GM19328 (cell line): Measurements from ENCODE around the gene RPL13.
"Not testable (repeated sequence)": the region's sequence is repeated elsewhere in the genome, so short reads cannot be mapped to it uniquely, and the experiment has no call there.

Experiments used
- ATAC-seq: cut with Tn5 transposase; IDR thresholded peaks from one replicate; pipeline ENCODE4 v1.9.1; 2021; ENCODE audit warnings: mild to moderate bottlenecking, moderate library complexity; ENCODE audit not compliant: unreplicated experiment

The RPL13 gene

DNA sequence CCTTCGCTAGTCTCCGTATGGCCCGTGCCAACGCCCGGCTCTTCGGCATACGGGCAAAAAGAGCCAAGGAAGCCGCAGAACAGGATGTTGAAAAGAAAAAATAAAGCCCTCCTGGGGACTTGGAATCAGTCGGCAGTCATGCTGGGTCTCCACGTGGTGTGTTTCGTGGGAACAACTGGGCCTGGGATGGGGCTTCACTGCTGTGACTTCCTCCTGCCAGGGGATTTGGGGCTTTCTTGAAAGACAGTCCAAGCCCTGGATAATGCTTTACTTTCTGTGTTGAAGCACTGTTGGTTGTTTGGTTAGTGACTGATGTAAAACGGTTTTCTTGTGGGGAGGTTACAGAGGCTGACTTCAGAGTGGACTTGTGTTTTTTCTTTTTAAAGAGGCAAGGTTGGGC is 2.5 kb downstream of the RPL13 start:
- ATAC-seq: no peak

DNA sequence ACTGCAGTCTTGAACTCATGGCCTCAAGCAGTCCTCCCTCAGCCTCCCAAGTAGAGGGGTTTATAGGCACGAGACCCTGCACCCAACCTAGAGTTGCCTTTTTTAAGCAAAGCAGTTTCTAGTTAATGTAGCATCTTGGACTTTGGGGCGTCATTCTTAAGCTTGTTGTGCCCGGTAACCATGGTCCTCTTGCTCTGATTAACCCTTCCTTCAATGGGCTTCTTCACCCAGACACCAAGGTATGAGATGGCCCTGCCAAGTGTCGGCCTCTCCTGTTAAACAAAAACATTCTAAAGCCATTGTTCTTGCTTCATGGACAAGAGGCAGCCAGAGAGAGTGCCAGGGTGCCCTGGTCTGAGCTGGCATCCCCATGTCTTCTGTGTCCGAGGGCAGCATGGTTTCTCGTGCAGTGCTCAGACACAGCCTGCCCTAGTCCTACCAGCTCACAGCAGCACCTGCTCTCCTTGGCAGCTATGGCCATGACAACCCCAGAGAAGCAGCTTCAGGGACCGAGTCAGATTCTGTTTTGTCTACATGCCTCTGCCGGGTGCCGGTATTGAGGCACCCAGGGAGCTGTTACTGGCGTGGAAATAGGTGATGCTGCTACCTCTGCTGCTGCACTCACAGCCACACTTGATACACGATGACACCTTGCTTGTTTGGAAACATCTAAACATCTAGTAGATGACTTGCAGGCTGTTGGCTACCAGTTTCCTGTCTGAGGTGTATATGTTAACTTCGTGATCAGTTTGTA is 3.3 kb downstream of the RPL13 start:
- ATAC-seq: no peak

DNA sequence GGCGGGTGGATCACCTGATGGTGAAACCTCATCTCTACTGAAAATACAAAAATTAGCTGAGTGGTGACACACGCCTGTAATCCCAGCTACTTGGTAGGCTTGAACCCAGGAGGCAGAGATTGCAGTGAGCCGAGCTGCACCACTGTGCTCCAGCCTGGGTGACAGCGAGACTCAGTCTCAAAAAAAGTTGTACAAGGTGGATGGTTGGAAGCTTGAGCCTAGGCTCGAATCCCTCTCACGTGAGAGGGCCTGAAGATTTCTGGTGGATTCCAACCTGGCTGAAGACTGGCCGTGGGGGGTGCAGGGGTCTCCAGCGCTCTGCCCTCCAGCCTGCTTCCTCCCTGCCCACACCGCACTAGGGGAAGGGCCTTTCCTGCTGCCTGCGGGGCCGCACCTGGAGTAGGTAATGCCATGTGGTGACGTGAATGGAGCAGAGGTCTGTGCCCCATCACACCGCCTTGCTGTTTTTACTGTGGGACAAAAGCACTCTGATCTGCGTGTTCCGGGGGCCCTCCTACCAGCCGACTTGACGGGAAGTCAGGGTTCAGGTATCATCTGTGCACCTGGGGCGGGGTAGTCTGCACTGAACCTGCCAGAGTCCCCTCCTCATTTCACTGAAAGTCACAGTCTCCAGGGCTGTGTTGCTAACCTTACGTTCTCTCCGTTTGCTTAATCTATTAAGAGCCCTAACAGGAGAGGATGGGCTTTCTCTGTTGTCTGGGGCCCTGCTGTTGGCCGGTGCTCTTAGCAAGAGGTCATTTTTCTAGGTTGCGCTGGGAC is 4.2 kb downstream of the RPL13 start:
- ATAC-seq: no peak

DNA sequence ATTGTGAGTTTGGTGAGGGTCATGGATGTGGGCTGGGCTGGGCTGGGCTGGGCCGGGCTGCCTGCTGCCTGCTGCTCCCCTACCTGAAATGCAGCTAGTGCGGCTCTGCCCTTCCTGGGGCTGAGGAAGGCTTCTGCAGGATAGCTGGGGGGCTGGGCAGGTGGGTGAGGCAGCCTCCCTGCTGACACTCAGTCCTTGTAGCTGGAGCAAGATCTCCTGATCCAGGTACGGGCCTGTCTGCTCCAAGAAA is 4.7 kb downstream of the RPL13 start:
- ATAC-seq: no peak

DNA sequence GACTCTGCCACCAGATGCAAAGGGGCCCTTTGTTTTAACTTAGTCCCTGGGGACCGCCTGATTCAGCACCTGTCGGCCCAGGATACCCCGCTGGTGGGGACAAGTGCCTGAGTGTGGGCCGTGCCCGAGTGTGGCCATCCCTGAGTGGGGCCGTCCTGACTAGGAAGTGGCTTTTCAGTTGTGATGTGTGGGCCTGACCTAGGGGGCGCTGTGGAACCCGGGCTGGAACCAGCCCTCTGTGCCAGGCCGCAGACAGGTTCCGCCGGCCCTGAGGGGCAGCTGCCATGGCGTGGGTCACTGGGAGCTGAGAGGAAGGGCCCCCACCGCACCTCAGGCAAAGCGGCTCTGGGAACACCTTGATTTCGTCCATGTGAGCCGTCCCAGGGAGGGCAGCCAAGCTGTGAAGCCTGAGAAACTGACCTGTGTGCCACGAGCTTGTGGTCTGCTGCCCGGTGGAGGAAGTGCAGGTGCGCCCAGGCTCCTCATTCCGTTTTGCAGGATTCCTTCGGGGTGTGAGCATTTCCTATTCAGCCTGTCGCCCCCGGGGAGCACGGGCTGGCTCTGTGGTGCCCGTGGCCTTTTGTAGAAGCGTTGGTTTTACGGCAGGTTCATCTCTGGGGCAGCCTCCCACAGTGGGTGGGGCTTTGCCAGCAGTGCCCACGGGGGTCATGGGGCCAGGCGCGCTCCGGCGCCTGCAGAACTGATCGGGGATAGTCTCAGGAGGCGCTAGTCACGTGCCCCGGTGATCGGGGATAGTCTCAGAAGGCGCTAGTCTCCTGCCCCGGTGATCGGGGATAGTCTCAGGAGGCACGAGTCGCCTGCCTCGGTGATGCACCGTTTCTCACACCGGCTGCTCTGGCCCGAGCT is 5.3 kb downstream of the RPL13 start:
- ATAC-seq: no peak

DNA sequence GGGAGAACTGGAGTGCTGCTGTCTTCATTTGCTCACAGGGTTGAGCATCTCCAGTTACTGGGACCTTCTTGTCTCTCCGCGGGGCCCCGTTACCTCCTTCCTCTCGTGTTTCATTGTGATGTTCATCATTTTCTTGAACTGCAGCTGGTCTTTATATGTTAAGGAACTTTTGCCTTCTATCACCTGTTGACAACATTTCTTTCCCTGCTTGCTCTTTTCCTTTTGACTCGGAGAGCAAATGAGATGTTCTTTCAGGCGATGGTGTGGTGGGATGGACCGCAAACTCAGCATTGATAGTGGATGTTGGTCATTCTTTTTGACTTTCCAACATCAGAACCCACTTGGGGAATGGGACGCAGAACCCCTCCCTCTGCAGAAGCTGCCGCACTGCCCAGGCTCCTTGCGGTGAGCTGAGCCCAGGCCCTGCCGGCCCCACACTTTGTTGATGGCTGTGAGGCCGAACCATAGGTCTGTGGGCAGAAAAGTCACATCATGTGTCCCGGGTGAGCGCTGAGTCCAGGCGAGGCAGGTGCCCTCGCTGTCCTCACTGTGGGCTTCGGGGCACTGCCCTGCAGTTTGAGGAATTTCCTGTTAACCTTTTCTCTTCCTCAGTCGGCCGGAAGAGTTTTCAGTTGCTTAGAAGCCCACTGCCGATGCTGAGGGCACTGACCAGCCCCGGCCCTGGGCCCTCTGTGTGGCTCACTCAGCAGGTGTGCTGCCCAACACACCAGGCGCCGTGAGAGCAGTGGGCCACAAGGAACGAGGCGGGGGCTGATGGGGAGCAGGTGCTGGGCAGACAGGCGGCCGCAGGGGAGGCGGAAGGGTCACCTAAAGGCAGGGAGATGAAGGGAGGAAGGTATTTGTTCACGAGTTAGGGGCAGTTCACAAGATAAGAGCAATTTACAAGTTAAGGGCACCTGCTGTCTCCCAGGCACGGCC is 7.4 kb downstream of the RPL13 start:
- ATAC-seq: no peak

DNA sequence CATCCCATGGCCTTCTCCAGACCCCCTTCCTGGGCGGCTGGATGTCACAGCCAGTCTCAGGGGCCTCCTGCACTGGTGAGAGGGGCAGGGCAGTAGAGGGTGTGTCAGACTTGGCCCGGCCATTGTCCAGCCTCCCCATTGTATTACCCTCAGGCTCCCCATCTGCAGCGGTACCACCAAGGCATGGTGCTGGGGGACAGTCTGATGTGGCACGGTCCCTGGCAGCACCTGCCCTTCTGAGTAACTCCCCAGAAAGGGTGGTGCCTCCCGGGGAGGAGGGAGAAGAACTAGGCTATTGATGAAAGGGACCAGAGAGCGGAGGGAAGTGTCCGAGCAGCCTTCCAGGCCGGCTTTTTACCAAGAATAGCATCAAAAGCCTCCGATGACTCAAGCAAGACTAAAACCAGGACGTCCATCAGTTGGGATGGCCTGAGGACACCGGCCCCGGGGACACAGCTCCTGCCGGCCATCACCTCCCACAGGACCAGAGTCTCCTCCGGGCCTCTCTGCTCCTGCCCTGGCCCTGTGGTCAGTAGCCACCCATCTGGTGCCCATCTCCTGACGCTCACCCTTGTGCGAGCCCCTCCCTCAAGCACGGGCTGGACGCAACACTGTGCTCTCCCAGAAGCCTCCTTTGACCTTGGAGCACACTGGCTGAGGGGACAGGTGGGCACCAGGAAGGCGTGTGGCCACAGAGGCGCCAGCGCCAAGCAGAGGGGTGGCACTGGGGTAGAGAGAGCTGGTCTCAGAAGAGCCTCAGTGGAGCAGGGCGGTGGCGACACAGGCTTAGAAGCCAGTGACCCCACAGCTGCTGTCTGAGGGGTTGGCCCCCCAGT is 9.2 kb downstream of the RPL13 start:
- no peak for ATAC-seq

DNA sequence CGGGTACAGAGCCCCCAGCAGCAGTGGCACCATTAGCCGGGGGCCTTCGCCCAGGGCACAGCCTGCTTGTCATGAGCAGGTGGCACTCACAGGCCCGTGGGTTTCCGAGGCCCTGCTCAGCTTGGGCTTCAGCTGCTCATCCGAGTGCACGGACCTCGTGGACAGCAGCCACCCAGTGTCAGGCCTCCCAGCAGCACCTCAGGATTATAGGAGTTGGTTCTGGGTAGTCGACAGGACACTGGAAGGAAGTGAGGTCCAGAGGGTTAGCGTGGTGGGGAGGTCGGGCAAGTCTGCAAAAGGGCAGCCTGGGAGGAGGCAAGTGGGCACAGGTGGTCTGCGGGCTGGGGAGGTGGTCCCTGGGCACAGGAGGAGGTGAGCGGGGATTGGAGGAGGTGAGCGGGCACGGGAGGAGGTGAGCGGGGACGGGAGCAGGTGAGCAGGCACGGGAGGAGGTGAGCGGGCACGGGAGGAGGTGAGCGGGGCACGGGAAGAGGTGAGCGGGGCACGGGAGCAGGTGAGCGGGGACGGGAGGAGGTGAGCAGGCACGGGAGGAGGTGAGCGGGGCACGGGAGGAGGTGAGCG is 10.0 kb downstream of the RPL13 start:
- ATAC-seq: no peak

DNA sequence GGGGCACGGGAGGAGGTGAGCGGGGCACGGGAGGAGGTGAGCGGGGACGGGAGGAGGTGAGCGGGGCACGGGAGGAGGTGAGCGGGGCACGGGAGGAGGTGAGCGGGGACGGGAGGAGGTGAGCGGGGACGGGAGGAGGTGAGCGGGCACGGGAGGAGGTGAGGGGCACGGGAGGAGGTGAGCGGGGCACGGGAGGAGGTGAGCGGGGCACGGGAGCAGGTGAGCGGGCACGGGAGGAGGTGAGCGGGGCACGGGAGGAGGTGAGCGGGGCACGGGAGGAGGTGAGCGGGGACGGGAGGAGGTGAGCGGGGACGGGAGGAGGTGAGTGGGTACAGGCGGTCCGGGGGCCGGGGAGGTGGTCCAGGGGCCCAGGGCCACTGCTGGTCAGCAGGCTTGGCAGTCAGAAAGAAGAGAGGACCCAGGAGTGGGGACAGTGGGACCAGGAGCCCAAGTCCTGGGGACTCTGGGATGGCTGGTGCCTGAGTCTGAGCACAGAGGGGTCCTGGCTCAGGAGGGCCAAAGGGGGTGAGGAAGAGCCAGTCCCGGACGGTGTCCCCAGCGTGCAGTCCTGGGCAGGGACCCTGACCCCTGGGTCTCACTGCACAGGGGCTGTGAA is 10.6 kb downstream of the RPL13 start:
- not testable (repeated sequence) for ATAC-seq

DNA sequence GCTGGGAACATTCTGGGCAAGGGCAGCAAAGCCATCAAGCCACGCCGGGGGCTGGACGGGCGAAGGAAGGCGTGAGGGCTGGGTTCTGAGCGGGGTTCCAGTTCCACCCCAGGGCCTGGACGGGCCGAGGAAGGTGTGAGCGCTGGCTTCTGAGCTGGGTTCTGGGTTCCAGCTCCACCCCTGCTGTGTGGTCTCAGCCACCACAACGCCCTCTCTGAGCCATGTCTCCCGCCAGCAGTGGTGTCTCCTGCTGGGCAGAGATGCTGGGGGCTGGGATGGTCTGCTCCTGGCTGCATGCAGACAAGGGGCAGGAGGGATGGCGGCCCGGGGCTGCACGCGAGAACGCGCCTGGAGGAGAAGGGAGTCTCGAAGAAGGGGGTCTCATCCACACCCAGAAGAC is 11.2 kb downstream of the RPL13 start:
- no peak for ATAC-seq

DNA sequence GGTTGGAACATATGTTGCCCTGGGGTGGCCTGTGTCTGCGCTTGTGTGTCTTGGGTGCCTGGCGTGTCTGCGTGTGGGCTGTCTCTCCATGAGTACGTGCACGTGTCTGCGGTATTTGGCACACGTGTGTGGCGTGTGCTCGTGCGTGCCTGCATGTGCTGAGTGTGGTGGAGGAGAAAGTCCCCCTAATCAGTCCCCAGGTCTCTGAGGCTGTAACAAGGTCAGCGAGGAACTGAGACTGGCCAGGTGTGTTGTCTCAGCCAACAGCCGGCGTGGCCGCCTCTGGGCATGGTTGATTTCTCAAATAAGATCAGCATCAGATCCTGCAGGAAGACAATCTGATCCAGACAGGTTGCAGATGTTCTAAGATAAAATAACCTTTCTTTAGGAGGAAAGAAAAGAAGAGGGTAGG is 11.6 kb downstream of the RPL13 start:
- ATAC-seq: no peak

DNA sequence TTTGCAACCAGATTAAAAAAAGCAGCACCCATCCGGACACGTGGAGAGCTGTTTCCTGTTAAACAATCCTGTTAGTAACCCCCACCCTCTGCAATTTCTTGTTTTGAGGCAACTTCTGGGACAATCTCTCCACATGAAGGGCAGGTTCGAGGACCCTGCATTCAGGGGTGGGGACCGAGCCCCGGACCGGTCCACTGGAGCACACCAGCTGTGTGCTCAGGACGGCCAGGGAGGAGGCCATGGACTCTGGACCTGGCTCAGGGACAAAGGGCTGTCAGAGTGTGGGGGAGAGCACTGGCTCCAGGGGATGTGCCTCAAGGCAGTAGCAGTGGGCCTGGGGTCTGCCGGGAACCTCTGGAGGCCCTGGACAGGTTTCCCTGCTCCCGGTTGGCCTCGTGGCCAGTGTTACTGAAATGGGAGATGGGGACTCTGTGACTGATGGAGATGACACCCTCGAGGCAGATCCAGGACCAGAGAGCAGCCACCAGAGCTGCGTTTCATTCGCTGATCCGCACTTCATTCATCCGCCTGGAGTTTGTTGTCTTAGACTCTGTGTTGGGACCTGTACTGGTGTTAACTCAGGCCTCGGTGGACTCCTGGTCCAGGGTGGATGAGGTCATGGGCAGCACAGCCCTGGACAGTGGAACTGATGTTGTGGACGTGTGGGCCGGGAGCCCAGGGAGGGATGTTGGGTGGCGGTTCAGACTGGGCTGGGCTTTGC is 12.2 kb downstream of the RPL13 start:
- no peak for ATAC-seq

DNA sequence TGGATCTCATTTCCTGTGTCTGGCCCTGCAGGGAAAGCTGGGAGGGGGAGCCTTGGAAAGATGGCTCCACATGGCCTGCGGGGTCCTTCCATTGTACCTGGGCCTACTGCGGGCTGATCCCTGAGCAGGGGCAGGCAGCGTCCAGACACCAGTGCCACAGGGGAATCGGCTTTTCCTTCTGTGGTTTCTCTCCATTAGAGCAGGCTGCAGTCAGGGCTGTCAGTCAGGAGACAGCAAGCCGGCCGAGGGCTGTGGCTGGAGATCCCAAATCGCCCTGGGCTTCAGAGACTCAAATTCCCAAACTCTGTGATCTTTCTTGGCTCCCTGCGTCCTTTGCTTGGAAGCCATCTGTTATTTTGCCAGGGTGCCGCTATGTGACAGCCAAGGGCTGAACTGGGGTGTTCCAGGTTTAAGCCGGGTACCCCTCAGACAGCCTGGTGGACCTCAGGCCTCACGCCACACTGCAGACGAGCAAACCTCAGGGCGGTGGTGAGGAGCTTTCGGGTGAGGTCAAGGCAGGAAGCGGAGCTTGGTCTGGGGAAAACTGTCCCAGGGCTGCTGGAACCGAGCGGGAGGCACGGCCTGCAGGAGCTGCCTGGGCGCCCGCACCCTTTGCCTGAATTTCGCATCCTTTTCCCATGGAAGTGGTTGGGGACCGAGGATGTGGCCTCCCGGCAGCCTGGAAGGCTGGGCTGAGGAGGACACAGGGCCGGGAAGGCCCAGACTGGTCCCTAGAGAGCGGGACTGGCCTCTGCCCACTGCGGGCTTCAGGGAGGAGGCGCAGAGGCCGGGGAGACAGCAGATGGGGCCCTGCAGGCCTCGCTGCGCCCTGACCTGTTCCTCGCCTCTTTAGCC is 13.6 kb downstream of the RPL13 start:
- no peak for ATAC-seq

DNA sequence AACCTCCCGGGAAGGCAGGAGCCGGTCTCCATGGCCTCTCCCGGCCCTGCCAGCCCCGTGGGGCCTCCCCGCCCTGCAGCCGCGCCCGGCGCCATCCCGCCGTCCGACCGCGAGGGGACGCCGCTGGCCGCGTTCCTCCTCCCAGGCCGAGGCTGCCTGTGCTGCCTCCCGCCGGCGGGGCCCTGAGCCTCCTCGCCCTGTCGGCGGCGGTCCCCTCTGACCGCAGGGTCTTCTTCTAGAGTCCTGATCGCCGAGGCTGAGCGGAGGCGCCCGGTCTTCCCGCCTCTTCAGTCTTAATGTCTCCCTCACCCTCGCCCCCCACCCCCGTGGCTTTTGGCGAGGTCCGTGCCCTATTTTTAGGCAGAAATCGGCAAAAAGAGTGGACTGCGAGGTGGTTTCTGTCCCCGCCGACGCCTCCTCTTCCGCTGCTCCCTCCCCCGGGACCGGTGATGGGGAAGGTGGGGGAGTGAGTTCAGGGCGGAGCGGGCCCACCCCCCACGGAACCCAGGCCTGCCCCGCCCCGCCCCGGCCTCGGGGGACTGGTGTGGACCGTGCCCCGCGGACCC is 14.3 kb downstream of the RPL13 start:
- no peak for ATAC-seq

DNA sequence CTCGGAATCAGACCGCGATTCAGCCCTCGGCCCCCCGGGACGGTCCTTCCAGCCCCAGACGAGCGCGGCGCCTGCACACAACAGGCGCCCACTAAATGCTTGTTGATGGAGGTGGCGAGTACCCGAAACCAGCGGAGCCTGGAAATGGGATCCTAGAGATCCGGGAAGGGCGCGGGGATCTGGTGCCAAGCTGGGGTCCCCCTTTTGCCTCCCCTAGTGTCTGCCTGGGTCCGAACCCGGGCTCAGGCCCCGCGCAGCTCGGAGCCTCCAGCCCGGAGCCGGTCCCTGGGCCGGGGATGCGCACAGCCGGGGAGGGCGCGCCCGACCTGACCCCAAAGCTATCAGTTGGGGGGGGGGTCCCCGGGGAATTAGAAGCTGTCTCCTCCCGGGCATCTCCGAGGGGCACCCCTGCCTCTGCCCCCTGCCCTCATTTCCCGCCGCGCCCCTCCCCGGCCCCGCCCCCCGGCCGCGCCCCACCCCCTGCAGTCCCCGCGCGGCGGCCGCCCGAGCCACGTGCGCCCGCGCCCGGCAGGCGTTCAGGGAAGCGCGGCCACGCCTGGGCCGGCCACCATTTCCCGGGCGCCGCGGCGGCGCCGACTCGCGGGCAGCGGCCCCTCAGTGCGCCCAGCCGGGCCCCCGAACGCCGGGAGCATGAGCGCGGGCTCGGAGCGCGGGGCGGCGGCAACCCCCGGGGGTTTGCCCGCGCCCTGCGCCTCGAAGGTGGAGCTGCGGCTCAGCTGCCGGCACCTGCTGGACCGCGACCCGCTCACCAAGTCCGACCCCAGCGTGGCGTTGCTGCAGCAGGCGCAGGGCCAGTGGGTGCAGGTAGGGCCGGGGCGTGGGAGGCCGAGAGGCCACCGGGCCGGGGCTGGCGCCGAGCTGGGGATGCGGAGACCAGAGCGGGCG is 15.0 kb downstream of the RPL13 start, which contains the start of gene CPNE7:
CPNE7 (plus strand) TSS at position 512 of the 906 bp plus-strand sequence; CDS start at position 652, 140 bp downstream.
- no peak for ATAC-seq
